Neural progenitor cell (in vitro differentiated cells): ENCODE data around the gene JDP2. TPM values are rescaled to one million over a fixed set of nuclear protein-coding genes. Genes with fewer than 3 reads are reported as not detected.

Experiments used
- DNase-seq: peaks from one replicate; pipeline ENCODE4 v3.0.0-alpha.2; 2016; ENCODE audit warnings: low spot score
- H2AFZ ChIP-seq: fragments of 200-600 bp; sonication (generic); replicated peaks from 2 replicates; pipeline ENCODE4 v1.6.1; 2016; ENCODE audit warnings: antibody characterized with exemption
- H3F3A ChIP-seq: fragments of 200-600 bp; sonication (generic); 2 replicates; pipeline ENCODE4 v1.6.1; 2016; ENCODE audit warnings: antibody characterized with exemption, low read depth
- H3K27ac ChIP-seq: fragments of 200-600 bp; sonication (generic); 2 replicates; pipeline ENCODE4 v1.5.1; 2016; ENCODE audit warnings: mild to moderate bottlenecking
- H3K27me3 ChIP-seq: fragments of 200-600 bp; sonication (generic); 2 replicates; pipeline ENCODE4 v1.6.1; 2016; ENCODE audit warnings: mild to moderate bottlenecking, moderate library complexity
- H3K36me3 ChIP-seq: fragments of 200-600 bp; sonication (generic); 2 replicates; pipeline ENCODE4 v1.5.1; 2016
- H3K4me1 ChIP-seq: fragments of 200-600 bp; sonication (generic); 2 replicates; pipeline ENCODE4 v1.6.1; 2016; ENCODE audit warnings: mixed run types
- H3K4me2 ChIP-seq: fragments of 200-600 bp; sonication (generic); 2 replicates; pipeline ENCODE4 v1.6.1; 2016
- H3K4me3 ChIP-seq: fragments of 200-600 bp; sonication (generic); 2 replicates; pipeline ENCODE4 v1.5.1; 2016
- H3K79me2 ChIP-seq: fragments of 200-600 bp; sonication (generic); 2 replicates; pipeline ENCODE4 v1.6.1; 2016; ENCODE audit warnings: low read depth
- H3K9ac ChIP-seq: fragments of 200-600 bp; sonication (generic); 2 replicates; pipeline ENCODE4 v1.6.1; 2016
- H3K9me3 ChIP-seq: fragments of 200-600 bp; sonication (generic); 2 replicates; pipeline ENCODE4 v1.5.1; 2016; ENCODE audit warnings: low read depth
- H4K20me1 ChIP-seq: fragments of 200-600 bp; sonication (generic); 2 replicates; pipeline ENCODE4 v1.6.1; 2016; ENCODE audit warnings: low read depth
- H3K27ac Mint-ChIP-seq: 3 replicates; pipeline ENCODE4 v1.8.0; 2021; ENCODE audit warnings: mixed read lengths
- H3K27me3 Mint-ChIP-seq: 2 replicates; pipeline ENCODE4 v1.8.0; 2022; ENCODE audit warnings: low read depth, mild to moderate bottlenecking, inconsistent platforms, moderate library complexity, mixed read lengths; ENCODE audit not compliant: insufficient read depth
- H3K36me3 Mint-ChIP-seq: 3 replicates; pipeline ENCODE4 v1.8.0; 2021; ENCODE audit warnings: mixed read lengths
- H3K4me1 Mint-ChIP-seq: 3 replicates; pipeline ENCODE4 v1.8.0; 2021; ENCODE audit warnings: mixed read lengths
- H3K4me3 Mint-ChIP-seq: 3 replicates; pipeline ENCODE4 v1.8.0; 2021; ENCODE audit warnings: mild to moderate bottlenecking, moderate library complexity, mixed read lengths
- H3K9me3 Mint-ChIP-seq: 3 replicates; pipeline ENCODE4 v1.8.0; 2020; ENCODE audit warnings: mixed read lengths
- EZH2 ChIP-seq: fragments of 200-600 bp; sonication (generic); IDR thresholded peaks from 2 replicates; pipeline ENCODE4 v1.6.1; 2017; ENCODE audit warnings: antibody characterized with exemption, mild to moderate bottlenecking, moderate library complexity
- EZH2phosphoT487 ChIP-seq: fragments of 200-600 bp; sonication (generic); IDR thresholded peaks from 2 replicates; pipeline ENCODE4 v1.6.1; 2017; ENCODE audit warnings: antibody characterized with exemption
- total RNA-seq: library from RNA; depleted of rRNA; stranded (reverse); fragments of >200 nt; gene quantifications from 2 replicates; pipeline ENCODE4 v1.2.3, GENCODE V29; 2015; ENCODE audit warnings: low replicate concordance
- TF ChIP-seq, protein P1 (sequence below): fragments of 200-600 bp; sonication (generic); IDR thresholded peaks from 2 replicates; pipeline ENCODE4 v1.5.1; 2017; ENCODE audit warnings: antibody characterized with exemption, mild to moderate bottlenecking

The JDP2 gene
- total RNA-seq, 1 donor from 2014 or later = 2.5 TPM

GRCh38 chr14:75449036-75449435, 21.2 kb downstream of the JDP2 start:
- Histone ChIP-seq H2AFZ (no peak overlapping the region), H3K27me3 (no peaks in the 10 kb centered on the region), H3K36me3 (no peaks in the 10 kb centered on the region), H3K79me2 (no peaks in the 10 kb centered on the region), H3K4me3 (no peak overlapping the region), H3F3A (peaks cover 26% of the 10 kb centered on the region), H3K4me1 (peaks cover 32% of the 10 kb centered on the region), H3K9me3 (no peaks in the 10 kb centered on the region), H3K4me2 (peak overlapping the region; percentile 37), H4K20me1 (no peaks in the 10 kb centered on the region), H3K27ac (no peak overlapping the region), H3K9ac (no peak overlapping the region)
- H3K4me3 Mint-ChIP-seq = no peak overlapping the region
- H3K4me1 Mint-ChIP-seq = peaks cover 38% of the 10 kb centered on the region
- TF ChIP-seq, protein P1, sequence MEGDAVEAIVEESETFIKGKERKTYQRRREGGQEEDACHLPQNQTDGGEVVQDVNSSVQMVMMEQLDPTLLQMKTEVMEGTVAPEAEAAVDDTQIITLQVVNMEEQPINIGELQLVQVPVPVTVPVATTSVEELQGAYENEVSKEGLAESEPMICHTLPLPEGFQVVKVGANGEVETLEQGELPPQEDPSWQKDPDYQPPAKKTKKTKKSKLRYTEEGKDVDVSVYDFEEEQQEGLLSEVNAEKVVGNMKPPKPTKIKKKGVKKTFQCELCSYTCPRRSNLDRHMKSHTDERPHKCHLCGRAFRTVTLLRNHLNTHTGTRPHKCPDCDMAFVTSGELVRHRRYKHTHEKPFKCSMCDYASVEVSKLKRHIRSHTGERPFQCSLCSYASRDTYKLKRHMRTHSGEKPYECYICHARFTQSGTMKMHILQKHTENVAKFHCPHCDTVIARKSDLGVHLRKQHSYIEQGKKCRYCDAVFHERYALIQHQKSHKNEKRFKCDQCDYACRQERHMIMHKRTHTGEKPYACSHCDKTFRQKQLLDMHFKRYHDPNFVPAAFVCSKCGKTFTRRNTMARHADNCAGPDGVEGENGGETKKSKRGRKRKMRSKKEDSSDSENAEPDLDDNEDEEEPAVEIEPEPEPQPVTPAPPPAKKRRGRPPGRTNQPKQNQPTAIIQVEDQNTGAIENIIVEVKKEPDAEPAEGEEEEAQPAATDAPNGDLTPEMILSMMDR = no peak
- TF ChIP-seq EZH2phosphoT487 = no peak
- TF ChIP-seq EZH2 = no peak
- no peak overlapping the region for H3K27ac Mint-ChIP-seq
- H3K27me3 Mint-ChIP-seq = peaks cover 6% of the 10 kb centered on the region
- DNase-seq = no peak
- no peaks in the 10 kb centered on the region for H3K36me3 Mint-ChIP-seq
- H3K9me3 Mint-ChIP-seq = no peaks in the 10 kb centered on the region

DNA sequence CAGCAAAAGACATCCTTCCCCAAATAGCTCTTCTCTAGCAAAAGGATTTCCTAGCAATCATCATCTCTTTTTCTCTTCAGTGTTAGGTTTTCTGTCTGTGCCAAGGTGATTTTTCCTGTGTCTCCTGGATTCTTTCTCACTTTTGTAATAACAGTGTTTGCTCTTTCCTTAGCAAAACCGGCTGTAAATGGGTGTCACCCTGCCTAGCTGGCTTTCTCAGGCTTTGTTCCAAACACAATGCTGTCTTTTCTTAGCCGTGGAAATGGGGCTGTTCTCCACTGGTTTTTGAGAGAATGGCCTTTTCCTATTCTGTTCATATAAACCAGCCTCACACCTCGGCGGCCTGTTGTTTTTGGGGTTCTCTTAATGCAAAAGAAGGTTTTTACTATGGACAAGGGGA, 21.9 kb downstream of the JDP2 start:
- TF ChIP-seq, protein P1 = no peak
- no peak for TF ChIP-seq EZH2phosphoT487
- no peak for TF ChIP-seq EZH2
- Histone ChIP-seq H3K4me2 (peak overlapping the region; percentile 37), H2AFZ (no peak overlapping the region), H3K36me3 (no peaks in the 10 kb centered on the region), H3K27me3 (no peaks in the 10 kb centered on the region), H3F3A (peaks cover 27% of the 10 kb centered on the region), H3K4me1 (peaks cover 32% of the 10 kb centered on the region), H4K20me1 (no peaks in the 10 kb centered on the region), H3K9me3 (no peaks in the 10 kb centered on the region), H3K4me3 (no peak overlapping the region), H3K27ac (no peak overlapping the region), H3K9ac (no peak overlapping the region), H3K79me2 (no peaks in the 10 kb centered on the region)
- peaks cover 38% of the 10 kb centered on the region for H3K4me1 Mint-ChIP-seq
- no peak overlapping the region for H3K27ac Mint-ChIP-seq
- H3K36me3 Mint-ChIP-seq = no peaks in the 10 kb centered on the region
- DNase-seq = no peak
- H3K9me3 Mint-ChIP-seq = no peaks in the 10 kb centered on the region
- peaks cover 6% of the 10 kb centered on the region for H3K27me3 Mint-ChIP-seq
- no peak overlapping the region for H3K4me3 Mint-ChIP-seq

GRCh38 chr14:75450381-75451276, 22.8 kb downstream of the JDP2 start:
- no peaks in the 10 kb centered on the region for H3K36me3 ChIP-seq
- Mint-ChIP-seq H3K4me3 (no peak overlapping the region), H3K27me3 (peaks cover 6% of the 10 kb centered on the region), H3K9me3 (no peaks in the 10 kb centered on the region), H3K36me3 (no peaks in the 10 kb centered on the region), H3K27ac (peak overlapping the region; percentile 86), H3K4me1 (peaks cover 38% of the 10 kb centered on the region)
- H3K9me3 ChIP-seq = no peaks in the 10 kb centered on the region
- H2AFZ ChIP-seq = no peak overlapping the region
- no peaks in the 10 kb centered on the region for H4K20me1 ChIP-seq
- no peaks in the 10 kb centered on the region for H3K27me3 ChIP-seq
- no peak for TF ChIP-seq EZH2
- no peak for TF ChIP-seq EZH2phosphoT487
- TF ChIP-seq, protein P1 = no peak
- no peak overlapping the region for H3K27ac ChIP-seq
- H3K9ac ChIP-seq = no peak overlapping the region
- no peaks in the 10 kb centered on the region for H3K79me2 ChIP-seq
- peaks cover 27% of the 10 kb centered on the region for H3F3A ChIP-seq
- no peak for DNase-seq
- H3K4me1 ChIP-seq = peaks cover 32% of the 10 kb centered on the region
- H3K4me2 ChIP-seq = peak overlapping the region; percentile 37
- H3K4me3 ChIP-seq = no peak overlapping the region
